ENCODE measurements around the gene CDC40.

CDC40 gene

GRCh38 chr6:110191477-110191876 is 11.2 kb downstream of the CDC40 start:
- H3K4me3 ChIP-seq (replicated peaks; ENCODE audit: low read depth, low read length), result no peak overlapping the region
- no peak for DNase-seq (ENCODE audit: extremely low read depth, insufficient read length)
- no peak for TF ChIP-seq CTCF (IDR thresholded peaks at IDR 0.05; ENCODE audit: insufficient read depth, low read length, poor library complexity, severe bottlenecking)
- H3K27me3 ChIP-seq (replicated peaks; ENCODE audit: control insufficient read depth, insufficient read depth, low read length), result no peaks in the 10 kb centered on the region
- peaks cover 2% of the 10 kb centered on the region; the same call in 1 of the 2 replicates for H3K36me3 ChIP-seq (ENCODE audit: control insufficient read depth, insufficient read depth, low read length)

- no peak for TF ChIP-seq CTCF (IDR thresholded peaks at IDR 0.05; ENCODE audit: insufficient read depth, low read length, poor library complexity, severe bottlenecking)
- Histone ChIP-seq H3K4me3 (replicated peaks; ENCODE audit: low read depth, low read length) (no peak overlapping the region), H3K27me3 (replicated peaks; ENCODE audit: control insufficient read depth, insufficient read depth, low read length) (no peaks in the 10 kb centered on the region), H3K36me3 (ENCODE audit: control insufficient read depth, insufficient read depth, low read length) (peaks cover 2% of the 10 kb centered on the region; the same call in 1 of the 2 replicates)
- no peak for DNase-seq (ENCODE audit: extremely low read depth, insufficient read length)
These were observed 15.4 kb downstream of the CDC40 start for GRCh38 chr6:110195639-110196038.

GRCh38 chr6:110196874-110197273 is 16.6 kb downstream of the CDC40 start:
- no peak for TF ChIP-seq CTCF (IDR thresholded peaks at IDR 0.05; ENCODE audit: insufficient read depth, low read length, poor library complexity, severe bottlenecking)
- Histone ChIP-seq H3K36me3 (ENCODE audit: control insufficient read depth, insufficient read depth, low read length) (peaks cover 2% of the 10 kb centered on the region; the same call in 1 of the 2 replicates), H3K27me3 (replicated peaks; ENCODE audit: control insufficient read depth, insufficient read depth, low read length) (no peaks in the 10 kb centered on the region), H3K4me3 (replicated peaks; ENCODE audit: low read depth, low read length) (no peak overlapping the region)
- no peak for DNase-seq (ENCODE audit: extremely low read depth, insufficient read length)

- Histone ChIP-seq H3K36me3 (ENCODE audit: control insufficient read depth, insufficient read depth, low read length) (peaks cover 2% of the 10 kb centered on the region; the same call in 1 of the 2 replicates), H3K4me3 (replicated peaks; ENCODE audit: low read depth, low read length) (no peak overlapping the region), H3K27me3 (replicated peaks; ENCODE audit: control insufficient read depth, insufficient read depth, low read length) (no peaks in the 10 kb centered on the region)
- DNase-seq (ENCODE audit: extremely low read depth, insufficient read length), result no peak
- TF ChIP-seq CTCF (IDR thresholded peaks at IDR 0.05; ENCODE audit: insufficient read depth, low read length, poor library complexity, severe bottlenecking), result no peak
These were observed 18.3 kb downstream of the CDC40 start for GRCh38 chr6:110198561-110198960.

- no peak for DNase-seq (ENCODE audit: extremely low read depth, insufficient read length)
- Histone ChIP-seq H3K27me3 (replicated peaks; ENCODE audit: control insufficient read depth, insufficient read depth, low read length) (no peaks in the 10 kb centered on the region), H3K4me3 (replicated peaks; ENCODE audit: low read depth, low read length) (no peak overlapping the region), H3K36me3 (ENCODE audit: control insufficient read depth, insufficient read depth, low read length) (no peaks in the 10 kb centered on the region)
- no peak for TF ChIP-seq CTCF (IDR thresholded peaks at IDR 0.05; ENCODE audit: insufficient read depth, low read length, poor library complexity, severe bottlenecking)
These were observed 21.1 kb downstream of the CDC40 start for GRCh38 chr6:110201151-110201884.

Measured in GM06990 (cell line).